ENCODE results near the gene ZBTB20.

Gene ZBTB20

GRCh38 chr3:114504941-114505628 is 642.0 kb downstream of the ZBTB20 start:
- no peak for DNase-seq

GRCh38 chr3:114502204-114502603 is 644.9 kb downstream of the ZBTB20 start:
- no peak for DNase-seq

- no peak for DNase-seq
Observed at GRCh38 chr3:114499976-114500375, 647.1 kb downstream of the ZBTB20 start.

- DNase-seq: peak; percentile 78
Observed at GRCh38 chr3:114498539-114499370, 648.3 kb downstream of the ZBTB20 start.

- no peak for DNase-seq
Observed at GRCh38 chr3:114496874-114497273, 650.2 kb downstream of the ZBTB20 start.

GRCh38 chr3:114496466-114496865 is 650.6 kb downstream of the ZBTB20 start:
- DNase-seq: no peak

- DNase-seq: no peak
Observed at GRCh38 chr3:114496021-114496434, 651.1 kb downstream of the ZBTB20 start.

GRCh38 chr3:114494498-114494897 is 652.6 kb downstream of the ZBTB20 start:
- DNase-seq: no peak

- no peak for DNase-seq
Observed at GRCh38 chr3:114490829-114491228, 656.3 kb downstream of the ZBTB20 start.

- no peak for DNase-seq
Observed at GRCh38 chr3:114487502-114487901, 659.6 kb downstream of the ZBTB20 start.

GRCh38 chr3:114484919-114485318 is 662.2 kb downstream of the ZBTB20 start:
- no peak for DNase-seq

- DNase-seq: no peak
Observed at GRCh38 chr3:114481113-114481512, 666.0 kb downstream of the ZBTB20 start.

- DNase-seq: no peak
Observed at GRCh38 chr3:114480442-114480841, 666.6 kb downstream of the ZBTB20 start.

GRCh38 chr3:114478801-114479200 is 668.3 kb downstream of the ZBTB20 start:
- no peak for DNase-seq

- no peak for DNase-seq
Observed at GRCh38 chr3:114476511-114476910, 670.6 kb downstream of the ZBTB20 start.

- DNase-seq: no peak
Observed at GRCh38 chr3:114471478-114471877, 675.6 kb downstream of the ZBTB20 start.

GRCh38 chr3:114469070-114469469 is 678.0 kb downstream of the ZBTB20 start:
- DNase-seq: no peak

GRCh38 chr3:114466816-114467215 is 680.3 kb downstream of the ZBTB20 start:
- DNase-seq: no peak

- no peak for DNase-seq
Observed at GRCh38 chr3:114466251-114466650, 680.8 kb downstream of the ZBTB20 start.

- no peak for DNase-seq
Observed at GRCh38 chr3:114464548-114464947, 682.5 kb downstream of the ZBTB20 start.

- DNase-seq: no peak
Observed at GRCh38 chr3:114462750-114463149, 684.3 kb downstream of the ZBTB20 start.

- no peak for DNase-seq
Observed at GRCh38 chr3:114460459-114460858, 686.6 kb downstream of the ZBTB20 start.

GRCh38 chr3:114456742-114457141 is 690.3 kb downstream of the ZBTB20 start:
- DNase-seq: peak; percentile 2

GRCh38 chr3:114455432-114455831 is 691.7 kb downstream of the ZBTB20 start:
- peak; percentile 6 for DNase-seq
